Keratinocyte (primary cell): ENCODE results near the gene R3HDM4. TPM values are rescaled to one million over a fixed set of nuclear protein-coding genes. Genes with fewer than 3 reads are reported as not detected.

Experiments used
- DNase-seq: peaks from one replicate; pipeline ENCODE4 v3.0.0-alpha.2; 2011; ENCODE audit warnings: low read depth, missing footprints, low spot score
- FAIRE-seq: peaks from 2 replicates; lab custom pipeline; 2011; peaks lifted over from hg19 to GRCh38; lab: Jason Lieb, UNC
- H2AFZ ChIP-seq: 2 replicates; pipeline ENCODE4 v1.6.0; 2012; ENCODE audit warnings: low read length, control low read depth, inconsistent platforms; ENCODE audit not compliant: control insufficient read depth
- H3K27ac ChIP-seq: 2 replicates; pipeline ENCODE4 v1.5.1; 2011; ENCODE audit warnings: low read length; ENCODE audit not compliant: control insufficient read depth, insufficient read depth
- H3K27me3 ChIP-seq: 3 replicates; pipeline ENCODE4 v1.6.0; 2011; ENCODE audit warnings: low read length; ENCODE audit not compliant: control insufficient read depth, insufficient read depth; ENCODE audit errors: extremely low read depth
- H3K36me3 ChIP-seq, 2 experiments: 2 replicates in 1 of 2; 3 replicates in 1 of 2; pipeline ENCODE4 v1.5.1; 2011; ENCODE audit warnings: low read length in 2 of 2, mild to moderate bottlenecking in 1 of 2; ENCODE audit not compliant: control insufficient read depth in 2 of 2, insufficient read depth in 2 of 2; ENCODE audit errors: extremely low read depth in 1 of 2
- H3K4me1 ChIP-seq: 3 replicates; pipeline ENCODE4 v1.5.1; 2011; ENCODE audit warnings: low read length; ENCODE audit not compliant: control insufficient read depth, insufficient read depth; ENCODE audit errors: extremely low read depth
- H3K4me2 ChIP-seq: 3 replicates; pipeline ENCODE4 v1.6.0; 2011; ENCODE audit warnings: low read depth, low read length; ENCODE audit not compliant: control insufficient read depth, insufficient read depth; ENCODE audit errors: extremely low read depth
- H3K4me3 ChIP-seq, 3 experiments: fragments of 200-600 bp in 1 of 3; sonication (generic) in 1 of 3; 2 replicates in 2 of 3; 3 replicates in 1 of 3; pipeline ENCODE4 v1.5.1; 2011 to 2016; ENCODE audit warnings: low read length in 3 of 3, mild to moderate bottlenecking in 3 of 3, control low read depth in 2 of 3, inconsistent platforms in 1 of 3, low read depth in 1 of 3, mixed read lengths in 1 of 3, mixed run types in 1 of 3, moderate library complexity in 1 of 3; ENCODE audit not compliant: control insufficient read depth in 2 of 3, insufficient read depth in 2 of 3; ENCODE audit errors: extremely low read depth in 1 of 3
- H3K79me2 ChIP-seq: 2 replicates; pipeline ENCODE4 v1.6.0; 2012; ENCODE audit warnings: low read length; ENCODE audit not compliant: control insufficient read depth, insufficient read depth
- H3K9ac ChIP-seq: 3 replicates; pipeline ENCODE4 v1.6.0; 2011; ENCODE audit warnings: low read length; ENCODE audit not compliant: control insufficient read depth, insufficient read depth; ENCODE audit errors: extremely low read depth
- H3K9me1 ChIP-seq: 3 replicates; pipeline ENCODE4 v1.6.0; 2011; ENCODE audit warnings: low read length; ENCODE audit not compliant: control insufficient read depth, insufficient read depth; ENCODE audit errors: extremely low read depth
- H3K9me3 ChIP-seq: 2 replicates; pipeline ENCODE4 v1.5.1; 2012; ENCODE audit warnings: low read depth, low read length; ENCODE audit not compliant: control insufficient read depth
- H4K20me1 ChIP-seq: 3 replicates; pipeline ENCODE4 v1.6.0; 2011; ENCODE audit warnings: low read length; ENCODE audit not compliant: control insufficient read depth, insufficient read depth; ENCODE audit errors: extremely low read depth
- CTCF ChIP-seq, 3 experiments: IDR thresholded peaks in 1 of 3; conservative IDR thresholded peaks in 1 of 3; optimal IDR thresholded peaks in 1 of 3; 2 replicates in 2 of 3; 3 replicates in 1 of 3; pipeline versions ENCODE3 to v1.5.1; 2011; ENCODE audit warnings: low read length in 3 of 3, mild to moderate bottlenecking in 3 of 3, moderate library complexity in 2 of 3, control low read depth in 1 of 3, inconsistent platforms in 1 of 3; ENCODE audit not compliant: insufficient read depth in 2 of 3; ENCODE audit errors: extremely low read depth in 1 of 3
- EZH2 ChIP-seq: IDR thresholded peaks from one replicate; pipeline ENCODE4 v1.6.1; 2012; ENCODE audit warnings: inconsistent platforms, mild to moderate bottlenecking, low read length, moderate library complexity
- dilution Hi-C: fragments of 300-500 bp; cut with MboI; formaldehyde crosslinking; loops from one replicate; pipeline ENCODE4 v1.7.0; 2020; ENCODE audit warnings: low sequenced_read_pairs; ENCODE audit not compliant: extremely low pct_ligation_motif_present
- polyA plus RNA-seq, 5 experiments: library from polyadenylated mRNA; depleted of rRNA in 3 of 5; stranded (reverse) in 3 of 5; stranded (forward) in 1 of 5; unstranded in 1 of 5; fragments of >200 nt; gene quantifications; 1 replicate in 1 of 5; 2 replicates in 3 of 5; 3 replicates in 1 of 5; pipeline versions ENCODE4 v1.2.1 to v1.2.3, GENCODE V29; 2011 to 2012; ENCODE audit warnings: missing spikeins in 2 of 5, low read depth in 1 of 5, low replicate concordance in 1 of 5

R3HDM4 gene
- polyA plus RNA-seq, 1 donor (not counting 4 experiments of a cell fraction or from before 2014, with no cell fraction given), result 33.5 TPM

- Histone ChIP-seq H3K4me1 (peaks cover 15% of the 10 kb centered on the region), H3K4me3 (no peak overlapping the region), H2AFZ (no peak overlapping the region), H3K9ac (no peak overlapping the region), H3K9me1 (peaks cover 2% of the 10 kb centered on the region), H3K27me3 (peaks cover 6% of the 10 kb centered on the region), H3K9me3 (no peaks in the 10 kb centered on the region), H3K27ac (no peak overlapping the region), H4K20me1 (peaks cover 6% of the 10 kb centered on the region), H3K4me2 (no peak overlapping the region), H3K36me3 (peaks cover 0 to 2% of the 10 kb centered on the region in 2 experiments), H3K79me2 (no peaks in the 10 kb centered on the region)
- FAIRE-seq, result no peak
- DNase-seq, result no peak
- dilution Hi-C loops, result no loop called here
- TF ChIP-seq EZH2 (no peak), CTCF (optimal IDR thresholded peaks at IDR 0.05 in 1 of 3, IDR thresholded peaks at IDR 0.05 in 1 of 3, conservative IDR thresholded peaks at IDR 0.05 in 1 of 3; ENCODE audit: extremely low read depth in 1 of 3, insufficient read depth in 2 of 3, low read length in 3 of 3) (no peak)
Observed at GRCh38 chr19:943551-944170, 30.6 kb upstream of the R3HDM4 start.

- H3K27me3 ChIP-seq, result peaks cover 6% of the 10 kb centered on the region
- TF ChIP-seq CTCF (optimal IDR thresholded peaks at IDR 0.05 in 1 of 3, IDR thresholded peaks at IDR 0.05 in 1 of 3, conservative IDR thresholded peaks at IDR 0.05 in 1 of 3; ENCODE audit: extremely low read depth in 1 of 3, insufficient read depth in 2 of 3, low read length in 3 of 3) (no peak), EZH2 (no peak)
- no peak overlapping the region for H3K4me3 ChIP-seq
- no peak overlapping the region for H3K9ac ChIP-seq
- H2AFZ ChIP-seq, result no peak overlapping the region
- H3K4me2 ChIP-seq, result no peak overlapping the region
- peaks cover 2% of the 10 kb centered on the region for H3K9me1 ChIP-seq
- no peak for DNase-seq
- no peak overlapping the region for H3K27ac ChIP-seq
- FAIRE-seq, result no peak
- dilution Hi-C loops, result no loop called here
- H3K9me3 ChIP-seq, result no peaks in the 10 kb centered on the region
- H4K20me1 ChIP-seq, result peaks cover 6% of the 10 kb centered on the region
- peaks cover 15% of the 10 kb centered on the region for H3K4me1 ChIP-seq
- H3K36me3 ChIP-seq, result peaks cover 0 to 4% of the 10 kb centered on the region in 2 experiments
- no peaks in the 10 kb centered on the region for H3K79me2 ChIP-seq
Observed at GRCh38 chr19:942133-942645, 29.2 kb upstream of the R3HDM4 start.
